K562 (cell line): ENCODE measurements around the gene ZNF213. TPM values are rescaled to one million over a fixed set of nuclear protein-coding genes. Genes with fewer than 3 reads are reported as not detected.

Source experiments
- ATF2 ChIP-seq: sonication (generic); formaldehyde crosslinking; IDR thresholded peaks from 2 replicates; pipeline ENCODE4 v1.8.1; 2022; ENCODE audit warnings: missing genetic modification reagents
- CEBPG ChIP-seq, 3 experiments: fragments of 200-800 bp in 1 of 3; sonication (Bioruptor generic) in 1 of 3; sonication (generic) in 1 of 3; formaldehyde crosslinking in 1 of 3; IDR thresholded peaks in 2 of 3; conservative IDR thresholded peaks in 1 of 3; 2 replicates each; pipeline versions ENCODE4 v1.6.1 to v1.8.0; 2016 to 2022; ENCODE audit warnings: missing compliant biosample characterization in 2 of 3, missing genetic modification characterization in 2 of 3, mild to moderate bottlenecking in 1 of 3, missing genetic modification reagents in 1 of 3
- CREB5 ChIP-seq: fragments of 250-450 bp; sonication (Bioruptor Pico); IDR thresholded peaks from 2 replicates; pipeline ENCODE4 v1.5.0; 2020; ENCODE audit warnings: mild to moderate bottlenecking
- EGR1 ChIP-seq: fragments of 450-650 bp; conservative IDR thresholded peaks from 2 replicates; pipeline ENCODE4 v1.6.1; 2017; ENCODE audit warnings: mild to moderate bottlenecking
- GABPA ChIP-seq: fragments of 200-800 bp; sonication (Bioruptor generic); conservative IDR thresholded peaks from 2 replicates; pipeline ENCODE4 v1.6.1; 2016; ENCODE audit warnings: low read depth, missing genetic modification characterization, missing compliant biosample characterization
- GABPB1 ChIP-seq: sonication (generic); formaldehyde crosslinking; IDR thresholded peaks from 2 replicates; pipeline ENCODE4 v1.8.0; 2022; ENCODE audit warnings: mild to moderate bottlenecking, missing genetic modification reagents
- HINFP ChIP-seq: fragments of 450-650 bp; conservative IDR thresholded peaks from 2 replicates; pipeline ENCODE4 v1.6.1; 2016; ENCODE audit warnings: missing genetic modification characterization, low read depth, mild to moderate bottlenecking, control low read depth, missing compliant biosample characterization
- HMGN3 ChIP-seq: IDR thresholded peaks from 2 replicates; pipeline ENCODE4 v1.6.1; 2011; ENCODE audit warnings: borderline replicate concordance, low read depth, mild to moderate bottlenecking, mixed read lengths, low read length; ENCODE audit not compliant: insufficient read length; ENCODE audit errors: extremely low read depth
- HNRNPLL ChIP-seq: fragments of 200-400 bp; formaldehyde crosslinking; IDR thresholded peaks from 2 replicates; pipeline ENCODE4 v1.6.1; 2017; ENCODE audit warnings: low read length, low read depth, mild to moderate bottlenecking; ENCODE audit not compliant: poor library complexity, severe bottlenecking
- HSF4 ChIP-seq: fragments of 250-450 bp; sonication (Bioruptor Pico); IDR thresholded peaks from 2 replicates; pipeline ENCODE4 v2.1.2; 2022; ENCODE audit warnings: mild to moderate bottlenecking, moderate library complexity, borderline replicate concordance
- MAZ ChIP-seq, 2 experiments: fragments of 450-650 bp in 1 of 2; sonication (generic) in 1 of 2; formaldehyde crosslinking; IDR thresholded peaks in 1 of 2; conservative IDR thresholded peaks in 1 of 2; 2 replicates each; pipeline versions ENCODE4 v1.4.0 to v1.5.0; 2020; ENCODE audit warnings: mild to moderate bottlenecking in 1 of 2, missing genetic modification reagents in 1 of 2
- PML ChIP-seq: IDR thresholded peaks from 2 replicates; pipeline ENCODE4 v1.6.1; 2012; ENCODE audit warnings: low read length, inconsistent platforms
- SMAD3 ChIP-seq: fragments of 450-650 bp; formaldehyde crosslinking; conservative IDR thresholded peaks from 2 replicates; pipeline ENCODE4 v1.4.0; 2020; ENCODE audit warnings: mild to moderate bottlenecking
- SRSF7 ChIP-seq: fragments of 200-400 bp; formaldehyde crosslinking; optimal IDR thresholded peaks from 2 replicates; pipeline ENCODE3; 2017; ENCODE audit warnings: mild to moderate bottlenecking, low read depth, low read length
- TBL1XR1 ChIP-seq, 2 experiments: IDR thresholded peaks; 2 replicates each; pipeline ENCODE4 v1.6.1; 2012; ENCODE audit warnings: improper control_type of control experiment in 2 of 2, low read length in 2 of 2, mild to moderate bottlenecking in 1 of 2
- TBP ChIP-seq: optimal IDR thresholded peaks from 2 replicates; pipeline ENCODE3; 2011; ENCODE audit warnings: low read depth, low read length, improper control_type of control experiment
- XRCC5 ChIP-seq: fragments of 200-400 bp; formaldehyde crosslinking; IDR thresholded peaks from 2 replicates; pipeline ENCODE4 v1.6.1; 2017; ENCODE audit warnings: low read depth, mild to moderate bottlenecking, low read length
- ZBTB7A ChIP-seq: IDR thresholded peaks from 2 replicates; pipeline ENCODE4 v1.6.1; 2011; ENCODE audit warnings: low read depth, mild to moderate bottlenecking, low read length, moderate library complexity, borderline replicate concordance; ENCODE audit not compliant: control insufficient read depth
- ZNF431 ChIP-seq: sonication (generic); formaldehyde crosslinking; IDR thresholded peaks from 2 replicates; pipeline ENCODE4 v1.8.0; 2022; ENCODE audit warnings: mild to moderate bottlenecking, missing genetic modification reagents
- ZNF511 ChIP-seq: sonication (generic); formaldehyde crosslinking; IDR thresholded peaks from 2 replicates; pipeline ENCODE4 v1.8.0; 2022; ENCODE audit warnings: mild to moderate bottlenecking, missing genetic modification reagents
- polyA plus RNA-seq, 8 experiments: library from polyadenylated mRNA; depleted of rRNA in 4 of 8; stranded (reverse) in 5 of 8; unstranded in 3 of 8; fragments of >200 nt; fragmentation: Nextera tagmentation in 2 of 8; fragmentation: Illumina TruSeq in 1 of 8; extraction: Ambion mirVana in 2 of 8; extraction: Trizol in 1 of 8; gene quantifications; 2 replicates each; pipeline versions ENCODE4 v1.2.1 to v1.2.3, GENCODE V29; 2011 to 2014; ENCODE audit warnings: inconsistent platforms in 1 of 8, missing spikeins in 1 of 8
- total RNA-seq, 7 experiments: library from RNA; depleted of rRNA in 6 of 7; stranded (reverse); fragments of >200 nt in 6 of 7; fragmentation: Illumina TruSeq in 2 of 7; extraction: Trizol in 2 of 7; gene quantifications; 2 replicates each; pipeline versions ENCODE4 v1.2.1 to v1.2.3, GENCODE V29; 2011 to 2021; ENCODE audit warnings: low replicate concordance in 1 of 7

ZNF213 gene
- total and polyA plus RNA-seq, 9 of the 15 experiments (the other 6 are each of a cell fraction or from before 2014, with no cell fraction given) = 0.49 to 10.0 (median 1.8) TPM

GRCh38 chr16:3150346-3151218, 15.8 kb downstream of the ZNF213 start (continued):
- TF ChIP-seq HINFP (tag) (0 out of 2 replicates have a peak, but pooled peaks have one; percentile 17), MAZ (CRISPR knock-in tag; conservative IDR thresholded peaks at IDR 0.05 in 1 of 2, IDR thresholded peaks at IDR 0.05 in 1 of 2) (peak in 1 of 2 experiments; percentile 76; a peak in 3 of 4 replicates), GABPB1 (CRISPR knock-in tag) (peak; percentile 76; the same call in 1 of the 2 replicates), HSF4 (CRISPR knock-in tag) (no peak), GABPA (tag) (peak; percentile 26), EGR1 (no peak), TBP (peak; percentile 100), CREB5 (no peak), ZNF431 (no peak; the same call in 1 of the 2 replicates), SMAD3 (CRISPR knock-in tag) (no peak), XRCC5 (peak; percentile 91; the same call in 1 of the 2 replicates), SRSF7 (no peak), ZBTB7A (peak; percentile 65), HNRNPLL (peak; percentile 73), ATF2 (CRISPR knock-in tag) (no peak), TBL1XR1 (IDR thresholded peaks at IDR 0.05; ENCODE audit: low read length in 2 of 2) (peak; percentile 49 to 97; a peak in 3 of 4 replicates), ZNF511 (CRISPR knock-in tag) (peak; percentile 66), HMGN3 (peak; percentile 85), CEBPG (CRISPR knock-in tag; IDR thresholded peaks at IDR 0.05) (peak; percentile 38; the same call in 1 of the 2 replicates), CEBPG (tag; conservative IDR thresholded peaks at IDR 0.05 in 1 of 2, IDR thresholded peaks at IDR 0.05 in 1 of 2) (no peak), PML (no peak)
